H9 (cell line): ENCODE data around the gene IQSEC1. TPM values are rescaled to one million over a fixed set of nuclear protein-coding genes. Genes with fewer than 3 reads are reported as not detected.

Source experiments
- DNase-seq: peaks from one replicate; pipeline ENCODE4 v3.0.0-alpha.2; 2017
- H2AFZ ChIP-seq: one replicate; pipeline ENCODE4 v1.6.1; 2013; ENCODE audit warnings: mild to moderate bottlenecking, low read length, control low read depth, moderate library complexity
- H2AK5ac ChIP-seq: 2 replicates; pipeline ENCODE4 v1.6.1; 2013; ENCODE audit warnings: low read length, control low read depth, mixed read lengths; ENCODE audit not compliant: insufficient read length
- H2BK120ac ChIP-seq: one replicate; pipeline ENCODE4 v1.6.1; 2013; ENCODE audit warnings: low read depth, mild to moderate bottlenecking, low read length, control low read depth, inconsistent platforms; ENCODE audit not compliant: poor library complexity, severe bottlenecking
- H2BK12ac ChIP-seq: 2 replicates; pipeline ENCODE4 v1.6.1; 2013; ENCODE audit warnings: low read length, control low read depth, mixed read lengths, low read depth; ENCODE audit not compliant: insufficient read length
- H2BK15ac ChIP-seq: 2 replicates; pipeline ENCODE4 v1.6.1; 2013; ENCODE audit warnings: low read depth, low read length, control low read depth
- H2BK20ac ChIP-seq: one replicate; pipeline ENCODE4 v1.6.1; 2013; ENCODE audit warnings: low read depth, mild to moderate bottlenecking, low read length, control low read depth, inconsistent platforms; ENCODE audit not compliant: poor library complexity, severe bottlenecking
- H2BK5ac ChIP-seq: 2 replicates; pipeline ENCODE4 v1.6.1; 2013; ENCODE audit warnings: low read length, control low read depth, mixed read lengths; ENCODE audit not compliant: insufficient read length
- H3K14ac ChIP-seq: 2 replicates; pipeline ENCODE4 v1.6.1; 2013; ENCODE audit warnings: low read length, control low read depth; ENCODE audit not compliant: insufficient read depth
- H3K18ac ChIP-seq: 2 replicates; pipeline ENCODE4 v1.6.1; 2013; ENCODE audit warnings: low read depth, mild to moderate bottlenecking, mixed read lengths, low read length, control low read depth; ENCODE audit not compliant: insufficient read length
- H3K23ac ChIP-seq: 2 replicates; pipeline ENCODE4 v1.6.1; 2013; ENCODE audit warnings: low read length, control low read depth, mixed read lengths, low read depth; ENCODE audit not compliant: insufficient read length
- H3K23me2 ChIP-seq: 2 replicates; pipeline ENCODE4 v1.6.1; 2013; ENCODE audit warnings: low read depth, mild to moderate bottlenecking, mixed read lengths, low read length, control low read depth; ENCODE audit not compliant: insufficient read length, poor library complexity, severe bottlenecking
- H3K27ac ChIP-seq: 2 replicates; pipeline ENCODE4 v1.5.1; 2013; ENCODE audit warnings: low read length, control low read depth, mixed read lengths, low read depth; ENCODE audit not compliant: insufficient read length
- H3K27me3 ChIP-seq: 2 replicates; pipeline ENCODE4 v1.6.1; 2013; ENCODE audit warnings: low read length, control low read depth, inconsistent platforms; ENCODE audit not compliant: insufficient read depth
- H3K4ac ChIP-seq: 2 replicates; pipeline ENCODE4 v1.6.1; 2013; ENCODE audit warnings: low read depth, mild to moderate bottlenecking, control low read depth, inconsistent platforms, low read length, moderate library complexity
- H3K4me1 ChIP-seq: 2 replicates; pipeline ENCODE4 v1.6.1; 2013; ENCODE audit warnings: low read length, control low read depth, inconsistent platforms; ENCODE audit not compliant: insufficient read depth
- H3K4me2 ChIP-seq: 2 replicates; pipeline ENCODE4 v1.6.1; 2013; ENCODE audit warnings: low read length, control low read depth, mixed read lengths; ENCODE audit not compliant: insufficient read length, insufficient read depth
- H3K56ac ChIP-seq: 2 replicates; pipeline ENCODE4 v1.6.1; 2013; ENCODE audit warnings: low read depth, mild to moderate bottlenecking, mixed read lengths, low read length, control low read depth; ENCODE audit not compliant: insufficient read length
- H3K79me1 ChIP-seq: 2 replicates; pipeline ENCODE4 v1.6.1; 2013; ENCODE audit warnings: low read depth, mild to moderate bottlenecking, moderate library complexity, low read length, control low read depth, inconsistent platforms; ENCODE audit not compliant: insufficient read depth, poor library complexity, severe bottlenecking
- H3K79me2 ChIP-seq: 2 replicates; pipeline ENCODE4 v1.6.1; 2013; ENCODE audit warnings: low read length, control low read depth, inconsistent platforms; ENCODE audit not compliant: insufficient read depth
- H3K9ac ChIP-seq: 2 replicates; pipeline ENCODE4 v1.6.1; 2013; ENCODE audit warnings: low read length, control low read depth, mixed read lengths; ENCODE audit not compliant: insufficient read length; ENCODE audit errors: extremely low read depth
- H3K9me3 ChIP-seq: one replicate; pipeline ENCODE4 v1.6.1; 2013; ENCODE audit warnings: low read depth, low read length, inconsistent platforms; ENCODE audit not compliant: control insufficient read depth
- H3T11ph ChIP-seq: one replicate; pipeline ENCODE4 v1.6.1; 2013; ENCODE audit warnings: mild to moderate bottlenecking, low read length, control low read depth, inconsistent platforms
- H4K20me1 ChIP-seq: one replicate; pipeline ENCODE4 v1.6.1; 2013; ENCODE audit not compliant: control insufficient read depth, insufficient read length, insufficient read depth
- H4K5ac ChIP-seq: 2 replicates; pipeline ENCODE4 v1.6.1; 2013; ENCODE audit warnings: low read depth, mild to moderate bottlenecking, mixed read lengths, low read length, control low read depth; ENCODE audit not compliant: insufficient read length
- H4K8ac ChIP-seq: replicated peaks from 2 replicates; pipeline ENCODE4 v1.6.1; 2013; ENCODE audit warnings: low read length, control low read depth, mixed read lengths, low read depth; ENCODE audit not compliant: insufficient read length
- H4K91ac ChIP-seq: 2 replicates; pipeline ENCODE4 v1.6.1; 2013; ENCODE audit warnings: low read depth, mild to moderate bottlenecking, moderate library complexity, mixed read lengths, low read length, control low read depth; ENCODE audit not compliant: insufficient read length
- H3K27ac Mint-ChIP-seq, 3 experiments: 2 replicates in 2 of 3; 3 replicates in 1 of 3; pipeline ENCODE4 v1.8.0; 2020 to 2021; ENCODE audit warnings: mixed read lengths in 3 of 3, mild to moderate bottlenecking in 1 of 3, moderate library complexity in 1 of 3
- H3K27me3 Mint-ChIP-seq: 2 replicates; pipeline ENCODE4 v1.8.0; 2021; ENCODE audit warnings: low read depth, mild to moderate bottlenecking, moderate library complexity, mixed read lengths
- H3K36me3 Mint-ChIP-seq, 3 experiments: 2 replicates in 2 of 3; 3 replicates in 1 of 3; pipeline ENCODE4 v1.8.0; 2020 to 2021; ENCODE audit warnings: low read depth in 3 of 3, mixed read lengths in 3 of 3; ENCODE audit not compliant: insufficient read depth in 1 of 3
- H3K4me1 Mint-ChIP-seq, 2 experiments: 2 replicates each; pipeline ENCODE4 v1.8.0; 2020; ENCODE audit warnings: mixed read lengths in 2 of 2
- H3K4me3 Mint-ChIP-seq, 2 experiments: 2 replicates in 1 of 2; 3 replicates in 1 of 2; pipeline ENCODE4 v1.8.0; 2020 to 2021; ENCODE audit warnings: mild to moderate bottlenecking in 2 of 2, mixed read lengths in 2 of 2, moderate library complexity in 1 of 2
- H3K9me3 Mint-ChIP-seq, 2 experiments: 2 replicates in 1 of 2; 3 replicates in 1 of 2; pipeline ENCODE4 v1.8.0; 2020; ENCODE audit warnings: mild to moderate bottlenecking in 2 of 2, mixed read lengths in 2 of 2, moderate library complexity in 1 of 2
- WGBS: extraction: QIAGEN DNeasy Blood & Tissue Kit; methylation state at CpG from one replicate; pipeline ENCODE4 v1.1.7; 2013; ENCODE audit warnings: missing lambda C conversion rate, low lambda C conversion rate, mixed read lengths; ENCODE audit not compliant: insufficient read length; ENCODE audit errors: extremely low coverage; 5-methylcytosine and 5-hydroxymethylcytosine counted together
- total RNA-seq: library from RNA; stranded (reverse); gene quantifications from 2 replicates; pipeline ENCODE4 v1.2.1, GENCODE V29; 2021
- TF ChIP-seq, protein P1 (sequence below): fragments of 200-600 bp; sonication (generic); conservative IDR thresholded peaks from 3 replicates; pipeline ENCODE4 v1.8.0; 2021; ENCODE audit warnings: antibody characterized with exemption, mild to moderate bottlenecking

The IQSEC1 gene
- total RNA-seq, 1 experiment from 2014 or later = 19.1 TPM

DNA sequence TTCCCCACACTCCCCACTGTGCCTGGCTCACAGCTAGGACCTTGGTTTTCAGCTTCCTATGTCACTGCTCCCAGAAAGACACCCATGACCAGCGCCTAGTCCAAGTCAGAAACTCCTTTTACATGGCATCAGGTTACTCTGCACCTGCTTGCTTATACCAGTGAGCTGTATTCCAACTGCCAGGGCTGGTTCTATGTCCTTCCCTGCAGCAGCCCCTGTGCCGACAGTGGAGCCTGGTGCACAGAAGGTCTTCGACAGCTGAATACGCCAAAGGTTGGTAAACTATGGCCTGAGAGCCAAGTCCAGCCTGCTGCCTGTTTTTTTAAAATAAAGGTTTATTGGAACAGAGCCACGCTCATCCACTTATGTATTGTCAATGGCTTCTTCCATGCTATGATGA, 102.5 kb downstream of the IQSEC1 start:
- H3K79me2 ChIP-seq = no peaks in the 10 kb centered on the region
- H3K79me1 ChIP-seq = no peaks in the 10 kb centered on the region
- H4K8ac ChIP-seq = no peak overlapping the region
- no peak overlapping the region for H3K4ac ChIP-seq
- H2AK5ac ChIP-seq = no peak overlapping the region
- Mint-ChIP-seq H3K27ac (no peak overlapping the region), H3K36me3 (no peaks in the 10 kb centered on the region; a peak in 2 of 7 replicates), H3K27me3 (peaks cover 35% of the 10 kb centered on the region), H3K9me3 (no peaks in the 10 kb centered on the region), H3K4me1 (peaks cover 30 to 35% of the 10 kb centered on the region in 2 experiments), H3K4me3 (no peak overlapping the region)
- H3K4me2 ChIP-seq = no peak overlapping the region
- H4K5ac ChIP-seq = no peak overlapping the region
- no peak overlapping the region for H3K18ac ChIP-seq
- H3T11ph ChIP-seq = no peak overlapping the region
- no peak overlapping the region for H3K23ac ChIP-seq
- H2BK120ac ChIP-seq = no peak overlapping the region
- no peak overlapping the region for H4K91ac ChIP-seq
- no peak overlapping the region for H2BK5ac ChIP-seq
- H2AFZ ChIP-seq = no peak overlapping the region
- H2BK12ac ChIP-seq = no peak overlapping the region
- DNase-seq = no peak
- no peak overlapping the region for H3K9ac ChIP-seq
- H3K9me3 ChIP-seq = no peaks in the 10 kb centered on the region
- no peak overlapping the region for H3K14ac ChIP-seq
- H3K27me3 ChIP-seq = no peaks in the 10 kb centered on the region
- H3K23me2 ChIP-seq = peaks cover 9% of the 10 kb centered on the region
- H2BK20ac ChIP-seq = no peak overlapping the region
- TF ChIP-seq, protein P1, sequence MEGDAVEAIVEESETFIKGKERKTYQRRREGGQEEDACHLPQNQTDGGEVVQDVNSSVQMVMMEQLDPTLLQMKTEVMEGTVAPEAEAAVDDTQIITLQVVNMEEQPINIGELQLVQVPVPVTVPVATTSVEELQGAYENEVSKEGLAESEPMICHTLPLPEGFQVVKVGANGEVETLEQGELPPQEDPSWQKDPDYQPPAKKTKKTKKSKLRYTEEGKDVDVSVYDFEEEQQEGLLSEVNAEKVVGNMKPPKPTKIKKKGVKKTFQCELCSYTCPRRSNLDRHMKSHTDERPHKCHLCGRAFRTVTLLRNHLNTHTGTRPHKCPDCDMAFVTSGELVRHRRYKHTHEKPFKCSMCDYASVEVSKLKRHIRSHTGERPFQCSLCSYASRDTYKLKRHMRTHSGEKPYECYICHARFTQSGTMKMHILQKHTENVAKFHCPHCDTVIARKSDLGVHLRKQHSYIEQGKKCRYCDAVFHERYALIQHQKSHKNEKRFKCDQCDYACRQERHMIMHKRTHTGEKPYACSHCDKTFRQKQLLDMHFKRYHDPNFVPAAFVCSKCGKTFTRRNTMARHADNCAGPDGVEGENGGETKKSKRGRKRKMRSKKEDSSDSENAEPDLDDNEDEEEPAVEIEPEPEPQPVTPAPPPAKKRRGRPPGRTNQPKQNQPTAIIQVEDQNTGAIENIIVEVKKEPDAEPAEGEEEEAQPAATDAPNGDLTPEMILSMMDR = no peak
- no peak overlapping the region for H3K27ac ChIP-seq
- no peak overlapping the region for H2BK15ac ChIP-seq
- H3K56ac ChIP-seq = no peak overlapping the region
- H4K20me1 ChIP-seq = no peaks in the 10 kb centered on the region
- no peaks in the 10 kb centered on the region for H3K4me1 ChIP-seq
- no CpG with 5 or more reads among the region's 5 CpGs for WGBS
